K562 (cell line): Measurements from ENCODE around the gene PDZRN4. TPM values are rescaled to one million over a fixed set of nuclear protein-coding genes. Genes with fewer than 3 reads are reported as not detected.

Source experiments
- ATAC-seq: fragments of 200-7000 bp; cut with Tn5 transposase; 3 replicates; pipeline ENCODE4 v1.9.1; 2020; ENCODE audit warnings: moderate library complexity
- BruUV-seq: library from RNA; stranded (reverse); fragments of 400-500 nt; replicated peaks from 2 replicates; lab custom pipeline; 2021; lab: Mats Ljungman, UMichigan
- CTCF ChIA-PET: fragments of 300-600 bp; formaldehyde crosslinking; extraction: SDS; loops from one replicate; lab custom pipeline; 2021; ENCODE audit warnings: low intra/inter-chr PET ratio; lab: Yijun Ruan, JAX
- POLR2A ChIA-PET: fragments of 300-600, 350-650 bp; sonication (Branson Sonifier 250); formaldehyde crosslinking; extraction: SDS; loops from one replicate; lab custom pipeline; 2021; ENCODE audit warnings: antibody characterized with exemption, inconsistent platforms; lab: Yijun Ruan, JAX
- DNase-seq, 4 experiments: peaks; one replicate each; pipeline versions ENCODE4 v3.0.0 to v3.0.0-alpha.2; 2011 to 2018; ENCODE audit warnings: low spot score in 3 of 4, mixed read lengths in 3 of 4; ENCODE audit errors: extremely low read depth in 1 of 4
- FAIRE-seq: peaks from 2 replicates; lab custom pipeline; 2011; peaks lifted over from hg19 to GRCh38; lab: Jason Lieb, UNC
- H2AFZ ChIP-seq: 2 replicates; pipeline ENCODE4 v1.6.0; 2011; ENCODE audit warnings: low read depth, low read length, control low read depth, inconsistent platforms
- H3K27ac ChIP-seq: fragments of 200-600 bp; 3 replicates; pipeline ENCODE4 v1.8.0; 2011; ENCODE audit warnings: low read depth, mild to moderate bottlenecking, control low read depth, inconsistent platforms, low read length, moderate library complexity, mixed read lengths; ENCODE audit errors: extremely low read depth
- H3K27me3 ChIP-seq, 2 experiments: fragments of 300-600 bp in 1 of 2; 2 replicates in 1 of 2; 3 replicates in 1 of 2; pipeline versions ENCODE4 v1.6.0 to v1.8.0; 2011; ENCODE audit warnings: inconsistent platforms in 2 of 2, low read length in 2 of 2, mild to moderate bottlenecking in 1 of 2, mixed read lengths in 1 of 2, moderate library complexity in 1 of 2; ENCODE audit not compliant: control insufficient read depth in 2 of 2, insufficient read depth in 2 of 2
- H3K36me3 ChIP-seq: fragments of 300-600 bp; 3 replicates; pipeline ENCODE4 v1.8.0; 2011; ENCODE audit warnings: mild to moderate bottlenecking, low read length, inconsistent platforms; ENCODE audit not compliant: control insufficient read depth, insufficient read depth
- H3K4me1 ChIP-seq, 2 experiments: fragments of 200-600 bp in 1 of 2; replicated peaks in 1 of 2; 2 replicates in 1 of 2; 3 replicates in 1 of 2; pipeline versions ENCODE4 v1.5.1 to v1.8.0; 2011; ENCODE audit warnings: inconsistent platforms in 2 of 2, low read length in 2 of 2, mild to moderate bottlenecking in 1 of 2, mixed read lengths in 1 of 2, moderate library complexity in 1 of 2; ENCODE audit not compliant: control insufficient read depth in 2 of 2, insufficient read depth in 2 of 2
- H3K4me2 ChIP-seq: 2 replicates; pipeline ENCODE4 v1.6.1; 2011; ENCODE audit warnings: low read length, control low read depth, inconsistent platforms, mixed read lengths; ENCODE audit not compliant: insufficient read depth
- H3K4me3 ChIP-seq: fragments of 200-600 bp; sonication (generic), shearing (Covaris generic); 2 replicates; pipeline ENCODE4 v1.5.1; 2016; ENCODE audit warnings: control low read depth, inconsistent platforms
- H3K79me2 ChIP-seq: fragments of 200-600 bp; 3 replicates; pipeline ENCODE4 v1.8.0; 2011; ENCODE audit warnings: low read length, inconsistent platforms; ENCODE audit not compliant: control insufficient read depth, insufficient read depth
- H3K9ac ChIP-seq, 2 experiments: 2 replicates each; pipeline versions ENCODE4 v1.6.0 to v1.6.1; 2011; ENCODE audit warnings: low read depth in 2 of 2, low read length in 2 of 2, control low read depth in 1 of 2, inconsistent platforms in 1 of 2, mild to moderate bottlenecking in 1 of 2, mixed read lengths in 1 of 2; ENCODE audit not compliant: insufficient read depth in 1 of 2
- H3K9me1 ChIP-seq: one replicate; pipeline ENCODE4 v1.6.0; 2011; ENCODE audit warnings: inconsistent platforms, mild to moderate bottlenecking, low read length, moderate library complexity; ENCODE audit not compliant: control insufficient read depth, insufficient read depth
- H3K9me3 ChIP-seq: replicated peaks from 2 replicates; pipeline ENCODE4 v1.5.1; 2011; ENCODE audit warnings: low read depth, low read length, inconsistent platforms; ENCODE audit not compliant: control insufficient read depth, insufficient read depth
- H4K20me1 ChIP-seq: replicated peaks from 2 replicates; pipeline ENCODE4 v1.6.1; 2011; ENCODE audit warnings: low read length, inconsistent platforms, mixed read lengths; ENCODE audit not compliant: control insufficient read depth, insufficient read depth
- DNMT1 ChIP-seq: fragments of 450-650 bp; IDR thresholded peaks from 2 replicates; pipeline ENCODE4 v1.6.1; 2016; ENCODE audit warnings: antibody characterized with exemption, mild to moderate bottlenecking
- ELF2 ChIP-seq: fragments of 250-450 bp; sonication (Bioruptor Pico); IDR thresholded peaks from 2 replicates; pipeline ENCODE4 v1.5.0; 2021; ENCODE audit warnings: mild to moderate bottlenecking
- NCOA1 ChIP-seq: fragments of 450-650 bp; IDR thresholded peaks from 2 replicates; pipeline ENCODE4 v1.6.1; 2016; ENCODE audit warnings: low read depth
- OTX1 ChIP-seq: fragments of 450-650 bp; formaldehyde crosslinking; IDR thresholded peaks from 2 replicates; pipeline ENCODE4 v1.4.0; 2022; ENCODE audit warnings: mild to moderate bottlenecking
- PCBP1 ChIP-seq: fragments of 200-400 bp; formaldehyde crosslinking; IDR thresholded peaks from 2 replicates; pipeline ENCODE4 v1.6.1; 2018; ENCODE audit warnings: mild to moderate bottlenecking, low read depth, low read length; ENCODE audit not compliant: poor library complexity, severe bottlenecking
- PTBP1 ChIP-seq: fragments of 200-400 bp; formaldehyde crosslinking; IDR thresholded peaks from 2 replicates; pipeline ENCODE4 v1.6.1; 2017; ENCODE audit warnings: low read depth, low read length
- ZNF146 ChIP-seq: IDR thresholded peaks from one replicate; pipeline ENCODE4 v1.6.1; 2018; ENCODE audit warnings: missing compliant biosample characterization; ENCODE audit not compliant: unreplicated experiment
- in situ Hi-C: fragments of 300-500 bp; cut with MboI; formaldehyde crosslinking; loops from 4 replicates; pipeline ENCODE4 v1.15.0; 2018; ENCODE audit warnings: inconsistent platforms, mixed read lengths
- intact Hi-C: fragments of 100-400 bp; cut with micrococcal nuclease; formaldehyde crosslinking; loops from 2 replicates; pipeline ENCODE4 v1.14.2; 2022
- polyA plus RNA-seq, 8 experiments: library from polyadenylated mRNA; depleted of rRNA in 4 of 8; stranded (reverse) in 5 of 8; unstranded in 3 of 8; fragments of >200 nt; fragmentation: Nextera tagmentation in 2 of 8; fragmentation: Illumina TruSeq in 1 of 8; extraction: Ambion mirVana in 2 of 8; extraction: Trizol in 1 of 8; gene quantifications; 2 replicates each; pipeline versions ENCODE4 v1.2.1 to v1.2.3, GENCODE V29; 2011 to 2014; ENCODE audit warnings: inconsistent platforms in 1 of 8, missing spikeins in 1 of 8
- total RNA-seq, 7 experiments: library from RNA; depleted of rRNA in 6 of 7; stranded (reverse); fragments of >200 nt in 6 of 7; fragmentation: Illumina TruSeq in 2 of 7; extraction: Trizol in 2 of 7; gene quantifications; 2 replicates each; pipeline versions ENCODE4 v1.2.1 to v1.2.3, GENCODE V29; 2011 to 2021; ENCODE audit warnings: low replicate concordance in 1 of 7
- TF ChIP-seq, protein P1 (sequence below): fragments of 450-650 bp; IDR thresholded peaks from 2 replicates; pipeline ENCODE4 v1.6.1; 2016; ENCODE audit warnings: low read depth
- TF ChIP-seq, protein P2 (sequence below): fragments of 450-650 bp; formaldehyde crosslinking; IDR thresholded peaks from 2 replicates; pipeline ENCODE4 v1.4.0; 2022; ENCODE audit warnings: missing genetic modification characterization
- TF ChIP-seq, protein P3 (sequence below): fragments of 450-650 bp; IDR thresholded peaks from 2 replicates; pipeline ENCODE4 v1.6.1; 2016

PDZRN4 gene
- total and polyA plus RNA-seq, 9 of the 15 experiments (the other 6 are each of a cell fraction or from before 2014, with no cell fraction given): not detected

DNA sequence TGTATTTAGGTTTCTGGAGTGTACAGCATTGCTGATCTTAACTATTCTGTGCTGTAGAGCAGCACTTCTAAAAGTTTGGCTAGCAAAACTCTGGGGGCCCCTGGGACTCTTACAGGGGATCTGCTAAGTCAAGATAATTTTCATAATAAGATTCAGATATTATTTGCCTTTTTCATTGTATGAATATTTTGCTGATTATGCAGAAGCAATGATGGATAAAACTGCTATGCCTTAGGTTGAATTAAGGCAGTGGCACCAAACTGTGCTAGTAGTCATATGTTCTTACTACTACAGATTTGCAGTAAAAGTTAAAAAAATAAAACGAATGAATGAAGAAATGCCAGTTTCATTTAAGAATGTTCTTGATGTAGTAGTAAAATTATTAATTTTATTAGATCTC lies 160.1 kb downstream of the PDZRN4 start (continued):
- TF ChIP-seq, protein P1, sequence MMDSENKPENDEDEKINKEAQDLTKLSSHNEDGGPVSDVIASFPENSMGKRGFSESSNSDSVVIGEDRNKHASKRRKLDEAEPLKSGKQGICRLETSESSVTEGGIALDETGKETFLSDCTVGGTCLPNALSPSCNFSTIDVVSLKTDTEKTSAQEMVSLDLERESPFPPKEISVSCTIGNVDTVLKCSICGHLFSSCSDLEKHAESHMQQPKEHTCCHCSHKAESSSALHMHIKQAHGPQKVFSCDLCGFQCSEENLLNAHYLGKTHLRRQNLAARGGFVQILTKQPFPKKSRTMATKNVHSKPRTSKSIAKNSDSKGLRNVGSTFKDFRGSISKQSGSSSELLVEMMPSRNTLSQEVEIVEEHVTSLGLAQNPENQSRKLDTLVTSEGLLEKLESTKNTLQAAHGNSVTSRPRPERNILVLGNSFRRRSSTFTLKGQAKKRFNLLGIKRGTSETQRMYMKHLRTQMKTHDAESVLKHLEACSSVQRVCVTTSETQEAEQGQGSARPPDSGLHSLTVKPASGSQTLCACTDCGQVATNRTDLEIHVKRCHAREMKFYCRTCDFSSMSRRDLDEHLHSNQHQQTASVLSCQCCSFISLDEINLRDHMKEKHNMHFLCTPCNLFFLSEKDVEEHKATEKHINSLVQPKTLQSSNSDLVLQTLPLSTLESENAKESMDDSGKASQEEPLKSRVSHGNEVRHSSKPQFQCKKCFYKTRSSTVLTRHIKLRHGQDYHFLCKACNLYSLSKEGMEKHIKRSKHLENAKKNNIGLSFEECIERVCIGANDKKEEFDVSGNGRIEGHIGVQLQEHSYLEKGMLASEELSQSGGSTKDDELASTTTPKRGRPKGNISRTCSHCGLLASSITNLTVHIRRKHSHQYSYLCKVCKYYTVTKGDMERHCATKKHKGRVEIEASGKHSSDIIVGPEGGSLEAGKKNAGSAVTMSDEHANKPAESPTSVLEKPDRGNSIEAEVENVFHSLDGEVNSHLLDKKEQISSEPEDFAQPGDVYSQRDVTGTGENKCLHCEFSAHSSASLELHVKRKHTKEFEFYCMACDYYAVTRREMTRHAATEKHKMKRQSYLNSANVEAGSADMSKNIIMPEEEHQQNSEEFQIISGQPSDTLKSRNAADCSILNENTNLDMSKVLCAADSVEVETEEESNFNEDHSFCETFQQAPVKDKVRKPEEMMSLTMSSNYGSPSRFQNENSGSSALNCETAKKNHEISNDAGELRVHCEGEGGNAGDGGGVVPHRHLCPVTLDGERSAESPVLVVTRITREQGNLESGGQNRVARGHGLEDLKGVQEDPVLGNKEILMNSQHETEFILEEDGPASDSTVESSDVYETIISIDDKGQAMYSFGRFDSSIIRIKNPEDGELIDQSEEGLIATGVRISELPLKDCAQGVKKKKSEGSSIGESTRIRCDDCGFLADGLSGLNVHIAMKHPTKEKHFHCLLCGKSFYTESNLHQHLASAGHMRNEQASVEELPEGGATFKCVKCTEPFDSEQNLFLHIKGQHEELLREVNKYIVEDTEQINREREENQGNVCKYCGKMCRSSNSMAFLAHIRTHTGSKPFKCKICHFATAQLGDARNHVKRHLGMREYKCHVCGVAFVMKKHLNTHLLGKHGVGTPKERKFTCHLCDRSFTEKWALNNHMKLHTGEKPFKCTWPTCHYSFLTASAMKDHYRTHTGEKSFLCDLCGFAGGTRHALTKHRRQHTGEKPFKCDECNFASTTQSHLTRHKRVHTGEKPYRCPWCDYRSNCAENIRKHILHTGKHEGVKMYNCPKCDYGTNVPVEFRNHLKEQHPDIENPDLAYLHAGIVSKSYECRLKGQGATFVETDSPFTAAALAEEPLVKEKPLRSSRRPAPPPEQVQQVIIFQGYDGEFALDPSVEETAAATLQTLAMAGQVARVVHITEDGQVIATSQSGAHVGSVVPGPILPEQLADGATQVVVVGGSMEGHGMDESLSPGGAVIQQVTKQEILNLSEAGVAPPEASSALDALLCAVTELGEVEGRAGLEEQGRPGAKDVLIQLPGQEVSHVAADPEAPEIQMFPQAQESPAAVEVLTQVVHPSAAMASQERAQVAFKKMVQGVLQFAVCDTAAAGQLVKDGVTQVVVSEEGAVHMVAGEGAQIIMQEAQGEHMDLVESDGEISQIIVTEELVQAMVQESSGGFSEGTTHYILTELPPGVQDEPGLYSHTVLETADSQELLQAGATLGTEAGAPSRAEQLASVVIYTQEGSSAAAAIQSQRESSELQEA: no peak
- TF ChIP-seq OTX1 (CRISPR knock-in tag): no peak

DNA sequence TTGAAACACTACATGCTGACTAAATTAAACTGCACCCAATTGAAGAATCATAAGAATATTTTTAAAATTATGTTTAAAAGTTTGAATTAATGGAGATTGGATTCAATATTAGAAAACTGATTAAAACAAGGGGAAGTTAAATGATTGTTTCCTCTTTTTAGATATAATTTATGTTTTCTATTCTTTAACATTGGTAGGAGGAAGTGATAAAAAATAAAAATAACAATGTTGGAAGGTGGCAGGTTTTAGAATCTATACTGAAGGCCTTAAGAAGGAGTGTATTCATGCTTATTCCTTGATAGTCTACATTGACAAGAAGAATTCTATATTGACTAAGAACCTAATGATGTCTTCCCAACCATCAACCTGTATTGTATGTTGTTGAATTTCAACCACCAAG lies 168.1 kb downstream of the PDZRN4 start:
- FAIRE-seq: no peak
- ATAC-seq: no peak
- Histone ChIP-seq H3K4me2 (no peak overlapping the region), H3K27ac (no peak overlapping the region), H3K79me2 (no peaks in the 10 kb centered on the region), H3K9me3 (no peaks in the 10 kb centered on the region), H3K36me3 (no peaks in the 10 kb centered on the region), H3K4me1 (no peaks in the 10 kb centered on the region), H2AFZ (no peak overlapping the region), H3K27me3 (no peaks in the 10 kb centered on the region), H3K9me1 (no peaks in the 10 kb centered on the region), H3K4me3 (no peak overlapping the region), H4K20me1 (no peaks in the 10 kb centered on the region), H3K9ac (no peak overlapping the region)
- in situ Hi-C loops (no loop called here), intact Hi-C loops (no loop called here)
- CTCF ChIA-PET: no interaction called here
- POLR2A ChIA-PET: no interaction called here
- BruUV-seq: no TSS peak
- no peak for DNase-seq
- no peak for TF ChIP-seq DNMT1
- TF ChIP-seq ZNF146 (CRISPR knock-in tag): no peak
- TF ChIP-seq NCOA1: no peak
- TF ChIP-seq ELF2 (CRISPR knock-in tag): no peak
- TF ChIP-seq PTBP1: no peak
- TF ChIP-seq, protein P2, sequence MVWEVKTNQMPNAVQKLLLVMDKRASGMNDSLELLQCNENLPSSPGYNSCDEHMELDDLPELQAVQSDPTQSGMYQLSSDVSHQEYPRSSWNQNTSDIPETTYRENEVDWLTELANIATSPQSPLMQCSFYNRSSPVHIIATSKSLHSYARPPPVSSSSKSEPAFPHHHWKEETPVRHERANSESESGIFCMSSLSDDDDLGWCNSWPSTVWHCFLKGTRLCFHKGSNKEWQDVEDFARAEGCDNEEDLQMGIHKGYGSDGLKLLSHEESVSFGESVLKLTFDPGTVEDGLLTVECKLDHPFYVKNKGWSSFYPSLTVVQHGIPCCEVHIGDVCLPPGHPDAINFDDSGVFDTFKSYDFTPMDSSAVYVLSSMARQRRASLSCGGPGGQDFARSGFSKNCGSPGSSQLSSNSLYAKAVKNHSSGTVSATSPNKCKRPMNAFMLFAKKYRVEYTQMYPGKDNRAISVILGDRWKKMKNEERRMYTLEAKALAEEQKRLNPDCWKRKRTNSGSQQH (CRISPR knock-in tag): no peak
- TF ChIP-seq PCBP1: no peak
- TF ChIP-seq, protein P3, sequence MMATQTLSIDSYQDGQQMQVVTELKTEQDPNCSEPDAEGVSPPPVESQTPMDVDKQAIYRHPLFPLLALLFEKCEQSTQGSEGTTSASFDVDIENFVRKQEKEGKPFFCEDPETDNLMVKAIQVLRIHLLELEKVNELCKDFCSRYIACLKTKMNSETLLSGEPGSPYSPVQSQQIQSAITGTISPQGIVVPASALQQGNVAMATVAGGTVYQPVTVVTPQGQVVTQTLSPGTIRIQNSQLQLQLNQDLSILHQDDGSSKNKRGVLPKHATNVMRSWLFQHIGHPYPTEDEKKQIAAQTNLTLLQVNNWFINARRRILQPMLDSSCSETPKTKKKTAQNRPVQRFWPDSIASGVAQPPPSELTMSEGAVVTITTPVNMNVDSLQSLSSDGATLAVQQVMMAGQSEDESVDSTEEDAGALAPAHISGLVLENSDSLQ: no peak
